Posterior vena cava (tissue), 2 donors: ENCODE data around the gene NRN1L. TPM values are rescaled to one million over a fixed set of nuclear protein-coding genes. Genes with fewer than 3 reads are reported as not detected.
"Not testable (repeated sequence)": the region's sequence is repeated elsewhere in the genome, so short reads cannot be mapped to it uniquely, and the experiment has no call there.

Source experiments
- DNase-seq: peaks from one replicate; pipeline ENCODE4 v3.0.0-alpha.2; 2020; ENCODE audit warnings: low spot score
- intact Hi-C, 2 donors: fragments of 100-400 bp; cut with DNase I; formaldehyde crosslinking; loops; one replicate each; pipeline versions ENCODE4 v1.14.1 to v1.14.2; 2022 to 2023
- total RNA-seq, 2 donors: library from RNA; stranded (reverse); fragmentation: NEBNext Ultra II Directional; extraction: Animal tissue kit (Norgen Biotek cat#: 25700); gene quantifications; one replicate each; pipeline ENCODE4 v1.2.1, GENCODE V29; 2021
- donor health status: DM: yes; HTN: yes; CAD: no.
- donor health status: DM: yes; HTN: yes; CAD: no.

NRN1L gene
- total RNA-seq, 2 donors from 2014 or later, result not detected

DNA sequence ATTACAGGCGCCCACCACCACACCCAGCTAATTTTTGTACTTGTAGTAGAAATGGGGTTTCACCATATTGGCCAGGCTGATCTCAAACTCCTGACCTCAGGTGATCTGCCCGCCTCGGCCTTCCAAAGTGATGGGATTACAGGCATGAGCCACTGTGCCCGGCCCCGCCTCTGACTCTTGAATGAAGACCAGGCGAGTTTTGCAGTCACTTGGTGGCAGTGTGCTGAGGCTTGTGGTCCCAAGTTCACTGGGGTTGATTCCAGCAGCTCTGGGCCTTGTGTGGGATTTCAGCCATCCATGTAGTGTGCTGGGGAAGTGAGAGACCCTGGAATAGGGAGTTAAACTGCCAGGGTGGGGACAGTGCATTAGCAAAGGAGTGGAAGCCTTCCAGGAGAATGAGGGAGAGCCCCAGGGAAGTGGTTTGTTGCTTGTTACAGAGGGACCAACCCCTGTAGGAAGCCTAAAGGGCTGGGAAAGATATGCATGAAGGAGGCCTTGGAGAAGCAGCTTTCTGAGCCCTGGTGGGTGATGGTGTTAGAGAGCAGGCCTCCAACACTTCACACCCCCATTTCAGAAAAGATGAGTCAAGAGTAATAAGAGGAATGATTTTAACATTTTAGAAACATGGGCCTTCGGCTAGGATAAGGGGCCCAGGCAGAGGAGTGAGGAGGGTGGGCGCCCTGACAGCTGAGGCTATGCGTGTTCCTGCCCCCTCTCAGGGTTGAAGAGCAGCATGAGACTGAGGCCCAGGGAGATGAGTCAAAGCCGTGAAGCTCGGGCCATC, 22.9 kb downstream of the NRN1L start:
- intact Hi-C loops, result no loop called here
- DNase-seq, result no peak

DNA sequence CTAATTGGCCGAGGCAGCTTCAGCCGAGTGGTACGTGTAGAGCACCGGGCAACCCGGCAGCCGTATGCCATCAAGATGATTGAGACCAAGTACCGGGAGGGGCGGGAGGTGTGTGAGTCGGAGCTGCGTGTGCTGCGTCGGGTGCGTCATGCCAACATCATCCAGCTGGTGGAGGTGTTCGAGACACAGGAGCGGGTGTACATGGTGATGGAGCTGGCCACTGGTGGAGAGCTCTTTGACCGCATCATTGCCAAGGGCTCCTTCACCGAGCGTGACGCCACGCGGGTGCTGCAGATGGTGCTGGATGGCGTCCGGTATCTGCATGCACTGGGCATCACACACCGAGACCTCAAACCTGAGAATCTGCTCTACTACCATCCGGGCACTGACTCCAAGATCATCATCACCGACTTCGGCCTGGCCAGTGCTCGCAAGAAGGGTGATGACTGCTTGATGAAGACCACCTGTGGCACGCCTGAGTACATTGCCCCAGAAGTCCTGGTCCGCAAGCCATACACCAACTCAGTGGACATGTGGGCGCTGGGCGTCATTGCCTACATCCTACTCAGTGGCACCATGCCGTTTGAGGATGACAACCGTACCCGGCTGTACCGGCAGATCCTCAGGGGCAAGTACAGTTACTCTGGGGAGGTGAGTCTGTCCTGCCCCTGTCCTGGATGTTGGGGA, 24.5 kb downstream of the NRN1L start:
- intact Hi-C loops, result no loop called here
- DNase-seq, result no peak

DNA sequence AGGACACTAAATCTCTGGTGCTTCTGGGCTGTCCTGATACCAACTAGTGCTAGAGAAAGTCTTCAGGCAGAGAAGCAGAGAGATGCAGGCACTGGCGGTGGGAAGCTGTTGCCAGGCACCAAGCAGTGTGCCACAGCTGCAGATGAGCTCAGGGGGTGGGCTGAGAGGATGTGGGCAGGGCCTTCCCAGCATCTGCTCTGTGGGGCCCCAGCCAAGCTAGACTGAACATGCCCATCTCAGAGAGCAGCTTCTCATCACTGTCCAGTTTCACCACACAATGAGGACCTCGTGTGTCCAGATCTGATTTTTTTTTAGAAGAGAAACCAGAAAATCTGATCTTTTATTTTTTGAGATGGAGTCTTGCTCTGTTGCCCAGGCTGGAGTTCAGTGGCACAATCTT, 25.5 kb downstream of the NRN1L start:
- no peak for DNase-seq
- intact Hi-C loops, result no loop called here

- DNase-seq, result no peak
- intact Hi-C loops, result no loop called here
Observed at GRCh38 chr16:67914758-67915495, 30.2 kb downstream of the NRN1L start.

- intact Hi-C loops, result not testable (repeated sequence)
Observed at GRCh38 chr16:67915496-67915769, 30.7 kb downstream of the NRN1L start.

DNA sequence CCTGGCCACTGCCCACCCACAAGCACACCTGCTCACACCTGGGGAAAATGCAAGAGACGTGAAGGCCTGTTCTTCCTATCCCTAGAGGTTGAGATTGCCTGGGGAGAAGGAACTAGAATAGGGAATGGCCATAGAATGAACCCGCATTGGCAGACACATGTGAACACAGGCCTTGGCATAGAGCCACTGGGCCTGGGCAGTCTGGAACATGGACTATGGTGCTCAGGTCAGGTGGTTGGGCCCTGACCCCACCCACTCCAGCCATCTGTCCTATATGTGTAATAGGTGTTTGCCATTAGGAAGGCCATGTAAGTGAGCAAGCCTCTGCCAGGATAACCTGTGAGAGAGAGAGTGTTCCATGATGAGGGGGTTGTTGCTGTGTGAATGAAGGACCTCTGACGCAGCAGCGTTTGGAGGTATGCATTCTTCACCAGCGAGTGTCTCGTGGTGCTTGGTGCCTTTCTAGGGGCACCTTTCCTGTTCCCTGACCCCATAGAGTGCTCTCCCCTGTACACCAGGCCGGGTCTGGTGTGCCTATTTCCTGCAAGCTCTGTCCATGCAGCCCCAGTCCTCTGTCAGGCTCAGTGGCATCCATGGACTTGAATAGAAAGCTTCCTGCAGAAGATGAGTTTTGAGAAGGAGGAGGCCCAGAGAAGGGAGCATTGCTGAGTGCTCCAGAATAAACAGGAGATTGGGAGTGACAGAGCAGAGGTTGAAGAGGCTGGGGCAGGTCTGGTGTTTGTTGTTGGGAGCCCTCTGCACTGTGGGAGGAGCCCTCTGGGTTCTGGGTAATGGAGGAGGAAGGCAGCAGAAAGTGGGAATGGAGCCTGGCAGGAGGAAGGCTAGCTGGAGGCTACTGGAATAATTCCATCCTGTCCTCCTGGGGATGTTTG, 31.4 kb downstream of the NRN1L start:
- no peak for DNase-seq
- intact Hi-C loops, result no loop called here

More at GRCh38 chr16:67915496-67915769, 30.7 kb downstream of the NRN1L start:
- DNase-seq, result not testable (repeated sequence)

GRCh38 chr16:67917140-67917851, 32.6 kb downstream of the NRN1L start:
- intact Hi-C loops, result no loop called here
- no peak for DNase-seq

GRCh38 chr16:67917852-67918236, 33.2 kb downstream of the NRN1L start:
- DNase-seq, result no peak
- intact Hi-C loops, result no loop called here

- no peak for DNase-seq
- intact Hi-C loops, result no loop called here
Observed at GRCh38 chr16:67919622-67920221, 35.0 kb downstream of the NRN1L start.

- no peak for DNase-seq
- intact Hi-C loops, result no loop called here
Observed at GRCh38 chr16:67922221-67922620, 37.5 kb downstream of the NRN1L start.

DNA sequence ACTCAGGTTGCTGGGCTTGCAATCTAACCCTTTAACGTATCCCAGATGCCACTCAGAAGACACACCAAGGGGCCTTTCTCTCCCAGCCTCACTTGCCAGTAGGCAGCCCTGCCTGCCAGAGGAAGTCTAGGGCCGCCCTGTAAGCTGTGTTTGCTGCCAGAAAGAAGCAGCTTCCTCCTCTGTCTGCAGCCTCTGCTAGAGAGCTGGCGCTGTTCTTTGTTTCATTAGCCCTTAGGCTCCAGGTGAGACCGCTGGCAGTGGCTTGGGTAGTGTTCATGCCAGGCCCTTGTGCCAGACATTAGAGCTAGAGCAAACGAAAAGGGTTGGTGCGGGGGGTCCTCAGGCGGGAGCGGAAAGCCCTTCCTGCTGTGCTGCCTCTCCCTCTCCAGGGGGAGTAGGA, 38.1 kb downstream of the NRN1L start:
- DNase-seq, result no peak
- intact Hi-C loops, result no loop called here

DNA sequence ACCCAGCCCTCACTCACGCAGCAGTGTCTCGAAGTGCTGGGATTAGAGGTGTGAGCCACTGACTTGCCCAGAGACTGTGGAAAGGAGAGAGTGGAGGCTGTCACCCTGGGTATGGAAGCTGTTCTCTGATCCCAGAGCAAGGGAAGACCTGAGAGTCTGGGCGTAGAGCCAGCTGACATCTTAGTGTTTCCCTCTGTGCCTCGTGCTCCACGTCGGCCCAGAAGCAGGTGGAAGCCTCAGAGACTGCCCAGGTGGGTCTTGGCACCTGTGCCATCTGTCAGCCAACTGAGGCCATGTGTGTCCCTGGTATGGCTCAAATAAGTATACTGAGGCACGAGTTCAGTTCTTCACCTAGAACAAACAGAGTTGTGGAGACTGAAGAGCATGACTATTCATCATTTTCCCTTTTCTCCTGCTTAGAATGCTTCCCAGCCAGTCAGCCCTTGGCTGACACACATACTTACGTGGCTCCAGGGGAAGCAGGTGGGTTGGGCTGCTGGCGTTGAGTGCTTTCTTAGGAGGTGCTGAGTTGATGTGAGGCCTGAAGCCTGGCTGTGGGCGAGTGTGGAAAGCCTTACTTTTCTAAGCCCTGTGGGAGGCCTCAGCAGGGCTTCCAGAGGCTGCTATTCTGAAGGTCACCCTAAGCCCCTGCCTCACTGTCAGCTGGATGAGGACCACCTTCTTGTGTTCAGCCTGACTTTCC, 38.9 kb downstream of the NRN1L start:
- no peak for DNase-seq
- intact Hi-C loops, result no loop called here

GRCh38 chr16:67924140-67924906, 39.6 kb downstream of the NRN1L start:
- DNase-seq, result no peak
- intact Hi-C loops, result no loop called here

DNA sequence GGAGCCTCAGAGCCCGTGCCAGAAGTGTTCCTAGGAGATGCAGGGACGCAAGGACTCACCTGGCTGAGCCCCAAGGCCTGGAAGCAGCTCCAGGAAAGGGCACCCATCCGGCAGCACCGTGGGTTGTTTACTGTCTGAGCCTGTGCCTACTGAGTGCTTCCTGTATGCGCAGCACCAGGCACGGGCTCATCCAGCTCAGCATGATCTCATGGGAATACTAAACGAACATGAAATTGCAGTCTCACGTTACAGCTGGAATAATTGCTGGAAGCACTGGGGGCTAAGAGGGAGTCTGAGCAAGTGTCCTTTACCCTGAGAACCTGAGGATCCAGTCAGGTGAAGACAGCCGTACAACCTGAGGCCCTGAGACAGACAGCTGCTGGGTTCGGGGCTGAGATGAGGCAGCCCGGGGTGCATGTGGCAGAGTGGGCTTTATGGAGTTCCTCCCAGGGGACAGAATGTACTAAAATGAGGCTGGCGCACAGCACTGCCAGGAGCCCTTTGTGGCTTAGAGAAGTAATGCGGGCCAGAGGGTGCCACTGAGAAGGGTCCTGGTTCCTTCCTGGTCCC, 41.6 kb downstream of the NRN1L start:
- intact Hi-C loops, result loop anchor here (2.0 to 5.0 kb wide), 4 partner anchors 44 to 107 kb away; partner anchors contain the start of gene NRN1L (in 1 of the 2)
- DNase-seq, result no peak

GRCh38 chr16:67927131-67927941, 42.7 kb downstream of the NRN1L start:
- DNase-seq, result no peak
- intact Hi-C loops, result loop anchor here (2.0 to 5.0 kb wide), 4 partner anchors 45 to 109 kb away; partner anchors contain the start of gene NRN1L (in 1 of the 2)

- intact Hi-C loops, result loop anchor here (5.0 kb wide), 3 partner anchors 46 to 101 kb away; partner anchors contain the start of gene NRN1L (in 1 of the 2)
Observed at GRCh38 chr16:67928147-67928546, 43.5 kb downstream of the NRN1L start.

More at GRCh38 chr16:67928147-67928546, 43.5 kb downstream of the NRN1L start:
- DNase-seq, result no peak
